Muscle of arm (tissue), 12 donors: ENCODE measurements around the gene DUSP7. TPM values are rescaled to one million over a fixed set of nuclear protein-coding genes. Genes with fewer than 3 reads are reported as not detected.

Experiments
- DNase-seq: peaks from one replicate; pipeline ENCODE4 v3.0.0-alpha.2; 2013
- polyA plus RNA-seq, 12 donors: library from polyadenylated mRNA; unstranded; fragments of 120-200 nt; gene quantifications; one replicate each; pipeline ENCODE4 v1.2.1, GENCODE V29; 2013; ENCODE audit not compliant: insufficient read length in 12 of 12

Gene DUSP7
- polyA plus RNA-seq, 12 donors, result 16.4 to 25.8 (median 20.9) TPM; not detected in 1

DNA sequence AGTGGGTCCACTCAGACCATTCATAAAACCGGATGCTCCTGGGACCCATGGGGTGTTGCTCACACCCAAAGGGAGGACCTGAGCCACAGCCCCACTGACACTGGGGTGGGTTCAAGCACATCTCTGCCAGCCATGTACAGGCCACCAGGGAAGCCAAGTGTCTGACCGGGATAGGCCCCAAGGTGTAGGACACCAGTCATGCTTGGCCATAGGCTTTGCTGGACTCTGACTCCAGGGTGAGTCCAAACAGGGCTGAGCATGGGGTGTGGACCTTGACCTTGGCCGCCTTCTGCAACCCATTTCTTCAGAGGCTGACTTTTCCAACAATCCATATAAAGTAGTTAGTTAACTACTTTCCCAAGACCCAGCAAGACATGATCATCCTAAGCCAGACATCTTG, 31.4 kb upstream of the DUSP7 start:
- no peak for DNase-seq

DNA sequence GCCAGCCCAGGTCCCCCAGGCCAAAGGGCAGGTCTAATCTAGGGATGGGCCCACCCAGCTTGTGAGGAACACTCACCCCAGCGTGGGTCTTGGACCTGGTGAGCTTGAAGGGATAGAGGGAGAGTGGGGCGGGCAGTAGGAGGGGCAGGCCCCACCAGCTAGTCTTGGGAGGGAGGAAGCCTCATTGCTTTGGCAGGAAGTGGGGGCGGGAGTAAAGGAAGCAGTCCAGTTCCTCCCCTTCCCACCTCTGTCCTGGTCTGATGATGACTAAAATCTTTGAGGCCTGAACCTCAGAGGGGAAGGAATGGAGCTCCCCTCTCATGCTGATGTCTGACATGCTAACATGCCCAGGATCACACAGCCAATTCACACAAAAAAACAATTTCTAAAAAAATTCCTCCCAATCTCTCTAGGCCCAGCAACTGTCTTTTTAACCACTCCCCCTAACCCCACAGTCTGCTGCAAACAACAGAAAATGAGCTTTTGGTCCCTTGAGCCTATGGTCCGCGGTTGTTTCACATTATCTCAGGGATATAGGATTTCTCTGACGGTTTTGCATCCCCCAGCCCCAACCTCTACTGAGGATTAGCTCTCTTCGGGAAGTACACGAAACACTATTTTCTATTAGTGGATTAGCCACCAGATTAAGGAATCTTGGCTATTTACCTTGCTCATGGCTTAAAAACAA, 30.7 kb upstream of the DUSP7 start:
- no peak for DNase-seq

DNA sequence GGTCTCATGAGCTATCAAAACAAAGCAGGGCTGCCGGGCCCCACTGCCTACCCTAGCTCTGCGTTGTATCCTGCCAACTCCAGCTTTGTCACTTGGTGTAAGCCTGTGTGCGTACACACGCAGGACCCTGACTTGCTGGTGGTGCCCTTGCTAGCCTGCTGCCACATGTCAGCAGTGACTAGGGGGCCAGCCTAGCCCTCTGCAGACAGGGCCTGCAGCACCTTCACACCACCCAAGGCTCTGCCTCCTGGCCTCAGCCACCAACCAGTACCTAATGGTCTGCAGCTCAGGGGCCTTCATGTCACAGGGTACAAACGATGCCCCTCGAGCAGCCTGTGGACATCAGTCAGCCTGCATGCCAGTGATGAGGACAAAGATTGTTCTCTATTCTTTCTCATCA, 30.1 kb upstream of the DUSP7 start:
- no peak for DNase-seq

DNA sequence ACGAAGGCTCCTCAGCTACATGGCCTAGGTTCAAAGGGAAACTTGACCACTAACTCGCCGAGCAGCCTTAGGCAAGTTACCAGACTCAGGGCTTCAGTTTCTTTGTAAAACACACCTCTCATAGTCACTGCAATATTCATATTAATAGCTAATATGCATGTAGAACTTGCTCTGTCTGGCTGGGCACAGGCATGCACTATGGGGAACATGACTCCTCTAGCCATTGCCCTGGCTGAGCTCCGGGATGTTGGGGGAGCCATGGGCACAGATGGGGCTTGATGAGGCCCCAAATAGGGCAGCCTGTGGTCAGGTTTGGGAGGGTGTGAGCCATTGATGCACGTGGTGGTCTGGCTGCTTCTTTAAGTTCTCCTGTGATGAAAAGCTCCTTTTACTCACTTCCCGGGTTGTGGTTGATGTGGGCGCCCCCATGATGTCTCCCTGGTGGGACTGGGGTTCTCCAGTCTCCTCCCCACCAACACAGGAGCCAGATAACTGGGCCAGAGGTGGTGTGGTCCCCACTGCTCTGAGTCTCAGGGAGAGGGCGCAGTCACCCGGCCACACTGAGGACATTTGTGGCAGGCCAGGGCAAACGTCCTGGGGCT, 29.4 kb upstream of the DUSP7 start:
- DNase-seq, result no peak

DNA sequence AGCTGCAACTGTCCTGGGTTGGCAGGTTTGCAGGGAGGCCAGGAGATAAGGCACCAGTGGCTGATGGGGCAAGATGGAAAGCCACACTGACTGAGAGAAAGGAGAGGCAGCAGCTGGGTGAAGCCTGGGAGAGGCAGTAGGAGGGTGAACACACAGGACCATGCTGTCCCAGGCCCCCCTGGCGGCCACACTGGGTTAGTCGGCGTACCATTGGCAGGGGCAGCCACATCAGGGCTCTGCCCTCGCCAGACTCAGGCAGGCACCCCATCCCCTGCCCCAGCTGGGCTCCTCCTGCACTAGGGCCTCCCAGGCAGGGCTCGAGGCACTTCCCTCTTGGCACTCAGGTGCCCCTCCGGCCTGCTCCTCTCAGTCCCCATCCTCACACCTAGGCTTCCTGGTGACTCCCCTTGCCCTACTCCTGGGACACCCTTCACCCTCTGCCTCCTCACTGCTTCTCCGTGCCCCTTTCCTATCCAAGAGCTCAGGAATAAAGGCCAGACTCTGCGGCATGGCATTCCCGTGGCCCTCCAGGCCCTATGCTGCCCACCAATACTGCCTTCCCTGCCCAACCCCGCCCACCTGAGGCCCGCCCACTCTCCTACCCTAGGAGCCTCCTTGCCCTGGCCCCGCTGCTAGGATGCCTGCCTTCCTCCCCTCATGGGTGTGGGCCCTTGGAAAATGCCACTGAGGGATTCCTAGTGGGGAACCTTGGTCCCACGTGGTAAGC, 28.7 kb upstream of the DUSP7 start:
- no peak for DNase-seq

DNA sequence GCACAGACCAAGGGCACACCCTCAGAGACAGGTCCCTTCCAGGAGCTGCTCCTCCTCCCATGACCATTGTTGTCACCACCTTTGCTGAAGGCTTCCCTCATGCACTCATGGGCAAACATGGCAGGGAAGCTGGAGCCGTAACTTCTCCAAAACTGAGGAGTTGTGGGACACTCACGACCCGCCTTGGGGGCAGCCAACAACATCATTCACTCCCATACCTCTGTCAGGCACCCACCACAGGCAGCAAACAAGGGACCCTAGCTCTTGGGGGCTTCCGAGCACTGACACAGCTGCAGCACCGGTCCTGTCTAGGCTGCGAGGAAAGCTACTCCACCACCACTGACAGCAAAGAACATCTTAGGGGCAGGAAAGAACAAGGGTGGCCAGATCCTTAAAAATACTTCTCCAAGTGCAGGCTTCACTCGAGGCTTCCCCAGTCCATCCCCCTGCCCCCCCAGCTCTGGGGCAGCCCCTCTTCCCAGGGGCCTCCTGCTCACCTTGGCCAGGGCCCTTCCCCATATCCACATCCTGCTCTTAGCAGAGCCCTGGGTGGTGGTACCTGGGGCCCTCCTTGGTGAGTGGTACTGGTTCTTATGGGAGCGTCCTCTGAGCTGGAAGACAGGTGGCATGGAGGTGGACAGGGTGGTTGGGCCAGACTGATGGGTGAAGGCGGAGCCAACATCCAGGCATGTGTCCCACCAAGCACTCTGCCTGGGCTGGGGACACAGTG, 28.0 kb upstream of the DUSP7 start:
- DNase-seq, result no peak

DNA sequence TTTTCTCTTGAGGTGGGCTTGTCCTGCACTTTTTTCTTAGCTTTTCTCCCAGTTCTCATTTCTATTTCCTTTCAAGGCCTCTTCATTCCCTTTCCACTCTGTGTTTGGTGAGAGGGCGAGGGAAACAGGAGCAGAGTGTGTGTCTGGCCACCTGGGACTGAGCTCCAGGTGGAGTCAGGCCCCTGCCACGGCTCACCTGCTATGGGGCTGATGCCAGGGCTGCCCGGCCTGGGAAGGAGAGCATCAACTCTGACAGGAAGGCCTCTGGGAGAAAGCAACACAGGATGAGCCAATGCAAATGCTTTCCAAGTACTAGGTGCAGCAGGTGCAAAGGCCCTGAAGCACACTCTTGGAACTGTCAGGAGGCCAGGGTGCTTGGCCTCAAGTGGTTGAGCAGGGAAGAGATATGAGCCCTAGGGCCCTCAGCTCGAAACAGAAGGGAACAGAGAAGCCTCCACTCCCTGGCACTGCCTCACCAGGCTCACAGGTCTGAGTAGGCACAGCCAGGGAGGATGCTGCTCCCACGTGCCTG, 27.3 kb upstream of the DUSP7 start:
- DNase-seq, result no peak

DNA sequence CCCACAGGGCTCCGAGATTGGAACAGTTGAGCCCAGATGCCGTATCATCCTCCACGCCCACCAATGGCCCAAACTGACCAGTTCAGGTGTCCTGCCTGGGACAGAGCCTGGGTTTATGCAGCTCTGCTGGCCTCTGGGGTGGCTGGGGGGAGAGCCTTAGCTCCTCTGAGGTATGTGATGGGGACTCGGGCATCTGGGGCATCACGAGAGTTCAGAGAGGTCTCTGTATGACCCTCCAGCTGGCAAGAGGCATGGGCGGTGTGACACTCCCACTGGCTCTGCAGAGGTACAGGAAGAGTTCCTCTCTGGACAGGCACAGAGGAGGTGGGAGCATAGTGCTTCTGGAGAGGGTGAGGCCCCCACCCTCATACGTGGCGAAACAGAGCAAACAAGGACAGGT, 26.6 kb upstream of the DUSP7 start:
- no peak for DNase-seq

DNA sequence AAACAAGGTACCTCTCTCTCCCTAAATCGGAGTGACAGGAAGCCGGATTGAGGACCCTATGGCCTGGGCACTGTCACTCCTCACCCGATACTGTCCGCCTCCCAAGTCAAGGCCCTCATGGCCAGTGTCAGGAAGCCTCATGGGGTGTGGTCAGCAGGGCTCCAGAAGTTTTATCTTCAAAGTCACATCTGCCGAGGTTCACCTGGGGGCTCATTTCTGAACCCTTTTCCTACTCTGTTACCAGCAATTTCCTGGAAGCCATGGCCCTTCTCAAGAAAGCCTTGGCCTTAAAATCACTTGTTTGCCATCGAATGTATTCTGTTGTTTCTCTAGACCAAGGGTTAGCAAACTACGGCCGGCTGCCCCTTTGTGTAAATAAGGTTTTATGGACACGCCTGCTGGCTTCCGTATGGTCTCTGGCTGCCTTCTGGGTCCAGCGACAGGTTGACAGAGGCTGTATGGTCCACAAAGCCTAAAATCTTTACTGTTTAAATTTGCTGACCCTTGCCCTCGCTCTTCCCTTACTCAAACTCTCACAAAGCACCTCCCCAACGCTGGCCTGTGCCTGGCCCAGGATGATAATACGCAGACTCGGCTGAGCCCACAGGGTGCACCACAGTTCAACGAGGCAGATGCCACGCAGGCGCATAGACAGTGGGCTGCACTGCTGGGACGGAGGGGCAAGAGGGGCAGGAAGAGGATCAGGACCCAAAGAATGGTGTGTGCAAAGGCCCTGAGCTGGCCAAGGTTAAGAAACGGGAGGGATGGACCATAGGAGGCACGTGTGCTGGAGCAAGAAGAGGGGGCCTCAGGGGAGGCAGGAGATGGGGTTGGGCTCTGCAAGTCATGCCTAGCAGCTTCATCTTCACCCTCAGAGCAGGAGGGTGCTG, 24.7 kb upstream of the DUSP7 start:
- no peak for DNase-seq

DNA sequence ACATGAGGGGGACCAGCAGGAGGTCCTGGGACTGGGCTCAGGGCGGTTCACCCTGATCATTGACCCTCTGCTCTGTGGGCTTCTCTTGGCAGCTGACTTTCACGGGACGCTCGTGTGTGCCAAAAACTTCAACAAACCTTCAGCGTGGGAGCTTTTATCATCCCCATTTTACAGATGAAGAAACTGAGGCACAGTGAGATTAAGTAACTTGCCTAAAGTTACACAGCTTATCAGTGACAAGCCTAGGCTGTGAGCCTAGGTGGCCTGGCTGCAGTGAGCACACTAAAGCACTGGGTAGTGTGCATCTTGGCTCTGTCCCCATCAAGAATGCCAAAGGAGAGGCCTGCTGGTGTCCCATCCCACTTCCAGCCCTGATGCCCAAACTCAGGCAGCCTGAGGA, 23.6 kb upstream of the DUSP7 start:
- DNase-seq, result no peak

DNA sequence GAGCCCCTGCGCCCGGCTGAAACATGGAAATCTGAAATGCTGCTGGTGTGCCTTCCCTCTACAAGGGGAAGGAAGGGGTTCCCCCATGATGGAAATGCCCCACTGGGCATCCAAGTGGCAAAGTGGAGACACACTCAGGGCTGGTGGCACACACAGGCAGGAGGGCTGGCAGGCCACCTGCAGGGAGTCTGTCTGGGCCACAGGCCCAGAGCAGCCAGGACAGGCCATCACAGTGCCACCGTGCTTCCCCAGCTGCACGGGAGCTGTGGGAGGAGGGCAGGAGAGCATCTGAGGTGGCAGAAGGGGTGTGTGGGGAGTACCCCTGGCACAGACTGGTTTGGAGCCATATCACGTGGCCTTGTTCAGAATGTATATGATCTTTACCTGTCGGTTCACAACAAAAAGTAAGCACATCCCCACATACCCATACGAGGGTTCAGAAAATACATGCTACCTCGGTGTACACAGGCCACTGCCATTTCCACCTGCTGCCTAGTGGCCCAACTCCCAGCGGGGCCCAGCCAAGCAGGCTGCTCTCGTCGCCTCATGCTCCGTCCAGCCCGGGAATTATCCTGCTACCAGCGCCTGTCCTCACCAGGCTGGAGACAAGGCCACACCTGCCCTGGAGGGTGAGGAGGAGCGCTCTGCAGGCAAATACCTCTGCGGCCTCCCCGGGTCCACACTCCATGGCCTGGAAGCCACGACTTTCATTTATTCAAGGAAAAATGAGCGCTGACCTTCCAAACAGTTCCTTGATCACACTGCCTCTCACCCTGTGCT, 22.6 kb upstream of the DUSP7 start:
- DNase-seq, result no peak

DNA sequence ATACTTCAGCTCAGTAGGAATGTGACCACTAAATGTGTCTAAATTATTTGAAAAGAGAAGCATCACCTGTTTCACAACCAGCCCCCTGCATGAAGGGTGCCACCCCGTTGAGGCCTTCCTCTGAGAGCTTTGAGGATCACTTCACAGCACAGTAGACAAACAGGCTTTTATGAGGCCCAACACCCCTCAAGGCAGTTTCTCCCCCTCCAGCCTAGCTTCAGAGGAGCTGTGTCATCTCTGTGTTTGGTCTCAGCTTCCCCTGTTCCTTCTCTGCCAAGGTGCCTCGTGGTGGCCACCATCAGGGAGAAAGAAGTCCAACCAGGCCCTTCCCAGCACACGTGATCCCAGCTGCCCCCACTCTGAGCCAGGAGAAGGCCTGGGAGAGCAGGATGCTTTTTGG, 21.6 kb upstream of the DUSP7 start:
- no peak for DNase-seq

DNA sequence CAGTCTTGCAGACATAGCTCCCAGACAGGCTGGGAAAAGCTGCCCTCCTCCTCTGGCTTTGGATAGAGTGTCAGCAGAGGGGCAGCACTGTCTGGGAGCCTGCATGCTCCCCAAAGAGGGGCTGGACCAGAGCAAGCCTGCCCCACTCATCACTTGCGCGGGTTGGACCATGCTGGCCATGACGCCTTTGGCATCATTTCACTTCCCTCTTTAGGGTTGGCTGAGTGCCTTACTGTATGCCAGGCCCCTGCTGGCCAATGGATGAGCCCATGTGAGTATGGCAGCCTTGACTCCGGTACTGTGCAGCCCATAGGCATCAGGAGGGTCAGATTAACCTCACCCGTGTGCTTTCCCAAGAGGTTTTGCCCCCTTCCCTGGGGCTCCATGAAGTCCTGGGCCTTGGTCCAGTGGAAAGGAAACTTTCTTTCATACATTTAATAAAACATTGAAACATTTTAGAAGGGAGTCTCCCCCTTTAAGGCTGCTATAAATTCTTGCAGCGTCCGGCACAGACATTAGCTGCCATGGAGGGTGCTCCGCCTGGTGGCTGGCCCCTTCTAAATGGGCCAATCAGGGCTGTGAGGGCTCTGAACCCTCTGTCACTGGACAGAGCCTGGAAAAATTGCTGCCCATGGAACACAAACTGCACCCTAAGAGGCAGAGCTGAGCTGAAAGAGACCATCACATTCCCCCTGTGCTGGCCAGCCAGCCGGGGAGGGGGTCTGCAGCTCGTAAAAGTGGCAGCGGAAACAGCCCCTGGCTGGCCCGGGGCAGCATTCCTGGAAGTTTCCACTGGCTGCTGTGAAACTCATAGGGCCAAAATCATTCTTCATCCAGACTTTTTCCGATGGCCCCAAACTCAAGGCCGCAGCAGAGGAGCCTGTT, 20.8 kb upstream of the DUSP7 start:
- DNase-seq, result peak; percentile 79

DNA sequence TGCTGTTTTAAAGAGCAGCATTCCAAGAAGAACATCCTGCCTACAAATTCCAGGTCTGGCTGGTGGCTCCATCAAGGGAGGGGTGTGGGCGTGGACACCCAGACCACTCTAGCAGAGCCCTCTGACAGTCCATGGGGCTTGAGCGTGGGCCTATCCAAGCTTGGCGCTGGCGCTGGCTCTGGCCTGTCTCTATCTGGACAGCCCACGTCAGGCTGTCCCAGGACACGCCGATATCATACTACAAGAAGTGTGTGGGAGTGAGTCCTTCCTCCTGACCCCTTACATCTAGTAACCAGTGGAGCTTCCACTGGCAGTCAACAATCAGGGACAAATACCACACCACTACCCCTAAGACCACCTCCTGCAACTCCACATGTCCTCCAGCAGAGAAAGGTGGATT, 17.1 kb upstream of the DUSP7 start:
- DNase-seq, result no peak

DNA sequence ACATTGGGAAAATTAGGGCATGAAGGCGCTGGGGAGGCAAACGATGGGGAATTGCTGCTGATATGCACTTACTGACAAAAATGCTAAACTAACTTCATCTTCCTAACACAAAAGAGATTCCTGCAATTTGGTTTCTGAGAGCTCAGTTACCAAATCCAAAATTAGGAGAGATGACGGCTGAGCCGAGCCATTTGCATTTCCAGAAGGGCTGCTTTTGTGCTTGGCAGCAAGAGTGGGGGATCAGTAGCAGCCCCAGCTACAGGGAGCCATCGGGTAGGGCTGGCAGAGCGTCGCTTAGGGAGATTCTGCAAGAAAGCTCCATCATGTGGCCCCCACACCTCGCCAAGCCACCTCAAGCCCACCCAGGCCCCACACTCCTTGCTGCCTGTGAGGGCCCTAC, 16.1 kb upstream of the DUSP7 start:
- DNase-seq, result no peak

DNA sequence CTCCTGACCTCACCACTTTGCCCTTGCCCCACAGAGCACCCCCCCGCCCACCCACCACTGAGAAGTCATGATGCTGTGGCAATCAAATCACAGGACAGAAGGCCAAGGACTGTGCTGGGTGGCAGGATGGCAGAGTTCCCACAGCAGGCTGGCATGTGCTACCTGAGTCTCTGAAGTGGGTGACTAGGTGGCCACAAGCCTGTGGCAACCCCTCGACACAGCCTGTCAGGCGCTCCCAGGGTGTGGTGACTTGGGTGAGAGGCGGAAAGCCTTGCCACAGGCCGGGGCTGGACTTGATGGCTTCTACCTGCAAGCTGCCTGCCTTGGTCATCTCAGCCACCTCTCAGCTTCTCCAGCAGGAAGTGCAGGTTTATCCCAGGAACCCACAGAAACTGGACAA, 15.6 kb upstream of the DUSP7 start:
- no peak for DNase-seq

DNA sequence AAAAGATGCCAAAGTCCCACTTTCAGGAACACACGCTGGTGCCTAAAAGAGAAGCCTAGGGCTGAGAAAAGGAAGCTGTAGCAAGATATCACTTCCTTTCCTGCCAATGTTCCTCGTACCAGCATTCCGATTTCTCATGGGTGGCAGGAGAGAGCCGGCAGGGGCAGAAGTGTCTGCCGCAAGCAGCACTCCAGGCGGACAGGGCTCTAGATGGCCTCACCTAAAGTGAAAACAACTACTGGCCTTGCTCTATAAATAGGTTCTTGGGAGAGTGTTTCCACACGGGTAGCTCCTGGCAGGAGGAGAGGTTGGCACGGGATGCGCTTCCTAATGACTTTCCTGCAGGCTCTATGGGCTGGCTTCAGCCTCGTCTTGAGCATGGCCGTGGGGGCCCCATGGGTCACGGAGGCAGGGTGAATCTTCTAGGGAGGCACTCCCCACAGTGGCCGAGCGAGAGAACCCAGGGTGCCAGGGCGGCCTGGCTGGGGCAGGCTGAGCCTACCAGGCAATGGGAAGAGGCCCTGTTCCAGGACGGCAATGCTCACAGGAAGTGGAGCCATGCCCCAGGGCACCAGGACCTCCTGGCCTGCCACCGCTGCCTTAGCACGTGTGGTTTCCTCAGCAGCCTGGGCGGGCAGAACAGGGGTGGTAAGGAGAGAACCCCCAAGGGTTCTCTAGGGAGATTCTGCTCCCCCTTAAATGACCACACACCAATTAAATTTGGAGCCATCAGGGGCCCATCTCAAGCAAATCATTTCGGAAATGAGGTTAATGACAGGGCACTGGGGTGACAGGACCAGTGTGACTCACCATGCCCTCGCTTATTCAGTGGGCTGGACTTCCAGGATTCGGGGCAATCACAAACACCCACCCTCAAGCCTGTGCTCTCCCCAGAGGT, 14.6 kb upstream of the DUSP7 start:
- DNase-seq, result no peak

DNA sequence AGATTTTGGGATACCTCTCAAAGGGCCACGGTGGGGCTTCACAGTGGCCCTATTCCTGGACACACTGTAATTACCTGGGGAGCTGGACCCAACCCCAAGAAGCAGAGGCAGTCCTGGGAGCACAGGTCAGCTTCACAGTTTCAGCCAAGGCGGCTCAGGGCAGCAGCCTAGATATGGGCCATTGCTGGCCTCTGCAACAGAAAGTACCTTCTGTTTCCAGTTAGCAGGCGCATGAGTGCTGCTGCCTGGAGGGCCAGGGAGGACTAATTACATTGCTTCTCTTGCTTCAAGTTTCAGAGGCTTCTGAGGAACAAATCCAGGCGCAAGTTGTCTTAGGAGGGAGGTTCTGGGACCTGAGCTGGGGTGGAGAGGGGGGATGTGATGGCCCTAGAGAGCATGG, 13.5 kb upstream of the DUSP7 start:
- DNase-seq, result no peak
